ENCODE results near the gene ARHGAP33.
"Not testable (repeated sequence)": the region's sequence is repeated elsewhere in the genome, so short reads cannot be mapped to it uniquely, and the experiment has no call there.

ARHGAP33 gene

GRCh38 chr19:35796645-35797542 is 21.5 kb downstream of the ARHGAP33 start:
- no peak for DNase-seq

GRCh38 chr19:35797663-35798062 is 22.3 kb downstream of the ARHGAP33 start:
- DNase-seq = no peak

GRCh38 chr19:35801828-35802227 is 26.5 kb downstream of the ARHGAP33 start:
- DNase-seq = no peak

- peak; percentile 39 for DNase-seq
Measured at GRCh38 chr19:35805526-35806102, 30.2 kb downstream of the ARHGAP33 start.

GRCh38 chr19:35806597-35806996 is 31.2 kb downstream of the ARHGAP33 start:
- DNase-seq = no peak

GRCh38 chr19:35807633-35808032 is 32.3 kb downstream of the ARHGAP33 start:
- DNase-seq = no peak

GRCh38 chr19:35811317-35812219 is 36.2 kb downstream of the ARHGAP33 start:
- DNase-seq = no peak

- no peak for DNase-seq
Measured at GRCh38 chr19:35812220-35813042, 37.1 kb downstream of the ARHGAP33 start, which contains the start of gene PRODH2. TSS of gene PRODH2 (minus strand) at chr19:35812845. CDS start at chr19:35812805, 40 bp downstream.

GRCh38 chr19:35813043-35813890 is 37.9 kb downstream of the ARHGAP33 start:
- DNase-seq = no peak

GRCh38 chr19:35816262-35816661 is 40.9 kb downstream of the ARHGAP33 start:
- no peak for DNase-seq

- DNase-seq = no peak
Measured at GRCh38 chr19:35816846-35817245, 41.5 kb downstream of the ARHGAP33 start.

- DNase-seq = no peak
Measured at GRCh38 chr19:35818445-35818844, 43.1 kb downstream of the ARHGAP33 start.

GRCh38 chr19:35822579-35822978 is 47.2 kb downstream of the ARHGAP33 start:
- DNase-seq = no peak

GRCh38 chr19:35824150-35824549 is 48.8 kb downstream of the ARHGAP33 start:
- DNase-seq = no peak

GRCh38 chr19:35828692-35829301 is 53.4 kb downstream of the ARHGAP33 start:
- no peak for DNase-seq

GRCh38 chr19:35830986-35831385 is 55.6 kb downstream of the ARHGAP33 start:
- DNase-seq = no peak

- DNase-seq = no peak
Measured at GRCh38 chr19:35832054-35832453, 56.7 kb downstream of the ARHGAP33 start.

GRCh38 chr19:35833972-35834371 is 58.6 kb downstream of the ARHGAP33 start:
- DNase-seq = no peak

GRCh38 chr19:35836096-35836495 is 60.7 kb downstream of the ARHGAP33 start:
- not testable (repeated sequence) for DNase-seq
